Activated naive CD8-positive, alpha-beta T cell (primary cell): Measurements from ENCODE around the gene CCDC116.
A peak's percentile ranks its signal among the peaks of the same experiment; 100 is the strongest.
"Not testable (repeated sequence)": the region's sequence is repeated elsewhere in the genome, so short reads cannot be mapped to it uniquely, and the experiment has no call there.

Experiments
- H3K27ac Mint-ChIP-seq: one replicate; pipeline ENCODE4 v1.8.0; 2021; ENCODE audit warnings: mixed read lengths
- H3K27me3 Mint-ChIP-seq: one replicate; pipeline ENCODE4 v1.8.0; 2021; ENCODE audit warnings: mixed read lengths
- H3K36me3 Mint-ChIP-seq: one replicate; pipeline ENCODE4 v1.8.0; 2021; ENCODE audit warnings: mixed read lengths
- H3K4me1 Mint-ChIP-seq: one replicate; pipeline ENCODE4 v1.8.0; 2021; ENCODE audit warnings: low read depth, mixed read lengths
- H3K4me3 Mint-ChIP-seq: one replicate; pipeline ENCODE4 v1.8.0; 2021; ENCODE audit warnings: mild to moderate bottlenecking, mixed read lengths
- H3K9me3 Mint-ChIP-seq: one replicate; pipeline ENCODE4 v1.8.0; 2021; ENCODE audit warnings: low read depth, mixed read lengths

The CCDC116 gene

DNA sequence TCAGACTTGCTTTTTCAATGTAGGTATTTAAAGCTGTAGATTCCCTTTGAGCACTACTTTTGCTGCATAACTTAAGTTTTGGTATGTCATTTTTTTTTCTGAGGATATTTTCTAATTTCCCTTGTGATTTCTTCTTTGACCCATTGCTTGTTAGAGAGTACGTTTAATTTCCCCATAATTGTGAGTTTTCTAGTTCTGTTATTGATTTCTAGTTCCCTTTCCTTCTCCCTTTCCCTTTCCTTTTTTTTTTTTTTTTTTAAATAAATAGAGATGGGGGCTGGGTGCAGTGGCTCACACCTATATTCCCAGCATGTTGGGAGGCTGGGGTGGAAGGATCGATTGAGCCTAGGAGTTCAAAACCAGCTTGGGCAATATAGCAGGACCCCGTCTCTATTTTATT is 34.3 kb upstream of the CCDC116 start:
- peaks cover 48% of the 10 kb centered on the region for H3K4me1 Mint-ChIP-seq
- H3K4me3 Mint-ChIP-seq = no peak overlapping the region
- H3K36me3 Mint-ChIP-seq = peaks cover 18% of the 10 kb centered on the region
- H3K27ac Mint-ChIP-seq = no peak overlapping the region
- H3K9me3 Mint-ChIP-seq = no peaks in the 10 kb centered on the region
- no peaks in the 10 kb centered on the region for H3K27me3 Mint-ChIP-seq

- H3K36me3 Mint-ChIP-seq = peaks cover 10% of the 10 kb centered on the region
- H3K4me1 Mint-ChIP-seq = peaks cover 40% of the 10 kb centered on the region
- peak overlapping the region; percentile 46 for H3K27ac Mint-ChIP-seq
- no peaks in the 10 kb centered on the region for H3K9me3 Mint-ChIP-seq
- H3K27me3 Mint-ChIP-seq = no peaks in the 10 kb centered on the region
- no peak overlapping the region for H3K4me3 Mint-ChIP-seq
Measured at GRCh38 chr22:21599053-21599893, 33.3 kb upstream of the CCDC116 start.

DNA sequence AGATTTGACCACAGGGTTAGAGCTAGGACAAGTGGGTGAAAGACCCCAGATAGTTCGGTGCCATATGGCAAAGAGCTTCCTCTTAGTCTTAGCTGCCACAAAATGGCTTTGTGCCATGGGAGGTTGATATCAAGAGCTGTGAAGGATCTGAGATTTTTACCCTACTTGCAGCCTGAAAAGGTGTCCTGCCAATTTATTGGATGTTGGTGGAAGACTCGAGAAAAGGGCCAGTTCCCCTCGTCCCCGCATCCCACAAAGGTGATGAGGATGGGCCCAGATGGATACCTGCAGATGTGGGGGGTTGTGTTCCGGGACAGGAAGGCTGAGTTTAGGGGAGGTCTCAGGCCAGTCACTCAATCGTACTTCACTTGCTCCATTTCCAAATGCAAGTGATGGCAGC is 30.0 kb upstream of the CCDC116 start:
- no peak overlapping the region for H3K27ac Mint-ChIP-seq

DNA sequence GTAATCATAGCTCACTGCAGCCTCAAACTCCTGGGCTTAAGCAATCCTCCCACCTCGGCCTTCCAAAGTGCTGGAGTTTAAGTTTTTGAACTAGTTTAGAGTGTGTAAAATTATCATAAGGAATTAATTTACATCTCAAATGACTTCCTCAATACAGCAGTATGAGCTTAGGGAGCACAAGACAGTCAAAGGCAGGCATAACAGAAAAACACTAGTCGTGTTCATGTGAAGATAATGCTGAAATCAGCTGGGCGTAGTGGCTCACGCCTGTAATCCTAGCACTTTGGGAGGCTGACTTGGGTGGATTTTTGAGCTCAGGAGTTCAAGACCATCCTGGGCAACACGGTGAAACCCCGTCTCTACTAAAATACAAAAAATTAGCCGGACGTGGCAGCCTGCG is 28.6 kb upstream of the CCDC116 start:
- no peaks in the 10 kb centered on the region for H3K9me3 Mint-ChIP-seq
- H3K4me1 Mint-ChIP-seq = peaks cover 31% of the 10 kb centered on the region
- H3K36me3 Mint-ChIP-seq = no peaks in the 10 kb centered on the region
- no peak overlapping the region for H3K27ac Mint-ChIP-seq
- no peak overlapping the region for H3K4me3 Mint-ChIP-seq
- H3K27me3 Mint-ChIP-seq = no peaks in the 10 kb centered on the region

More for the DNA sequence above, 30.0 kb upstream of the CCDC116 start:
- Mint-ChIP-seq H3K36me3 (no peaks in the 10 kb centered on the region), H3K4me1 (peaks cover 35% of the 10 kb centered on the region), H3K27me3 (no peaks in the 10 kb centered on the region), H3K4me3 (no peak overlapping the region), H3K9me3 (no peaks in the 10 kb centered on the region)

GRCh38 chr22:21605887-21606564 is 26.5 kb upstream of the CCDC116 start:
- peaks cover 25% of the 10 kb centered on the region for H3K4me1 Mint-ChIP-seq
- no peaks in the 10 kb centered on the region for H3K9me3 Mint-ChIP-seq
- no peaks in the 10 kb centered on the region for H3K36me3 Mint-ChIP-seq
- H3K27me3 Mint-ChIP-seq = no peaks in the 10 kb centered on the region
- no peak overlapping the region for H3K4me3 Mint-ChIP-seq
- H3K27ac Mint-ChIP-seq = peak overlapping the region; percentile 46

DNA sequence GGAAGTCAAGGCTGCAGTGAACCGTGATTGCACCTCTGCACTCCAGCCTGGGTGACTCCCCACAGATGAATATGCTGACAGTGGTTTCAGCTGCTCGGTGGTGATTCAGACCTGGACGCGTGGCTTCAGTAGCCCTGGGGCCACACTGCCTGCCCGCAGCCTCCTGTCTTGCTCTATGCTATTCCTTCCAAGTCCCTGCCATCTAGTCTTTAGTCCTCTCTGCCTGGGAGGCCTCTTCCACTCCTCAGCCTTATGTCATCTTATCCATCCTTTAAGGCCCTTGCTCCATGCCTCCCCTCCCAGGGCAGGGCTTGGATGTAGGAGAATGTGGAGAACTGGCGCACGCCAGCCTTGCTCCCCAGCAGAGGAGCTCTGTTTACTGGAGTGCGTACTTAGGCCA is 25.8 kb upstream of the CCDC116 start:
- H3K27me3 Mint-ChIP-seq = no peaks in the 10 kb centered on the region
- no peak overlapping the region for H3K4me3 Mint-ChIP-seq
- H3K9me3 Mint-ChIP-seq = no peaks in the 10 kb centered on the region
- H3K4me1 Mint-ChIP-seq = peaks cover 25% of the 10 kb centered on the region
- H3K27ac Mint-ChIP-seq = no peak overlapping the region
- no peaks in the 10 kb centered on the region for H3K36me3 Mint-ChIP-seq

GRCh38 chr22:21609556-21610157 is 22.9 kb upstream of the CCDC116 start:
- not testable (repeated sequence) for H3K9me3 Mint-ChIP-seq, H3K27ac Mint-ChIP-seq, H3K4me3 Mint-ChIP-seq, H3K36me3 Mint-ChIP-seq, H3K27me3 Mint-ChIP-seq
- H3K4me1 Mint-ChIP-seq = peaks cover 22% of the 10 kb centered on the region

DNA sequence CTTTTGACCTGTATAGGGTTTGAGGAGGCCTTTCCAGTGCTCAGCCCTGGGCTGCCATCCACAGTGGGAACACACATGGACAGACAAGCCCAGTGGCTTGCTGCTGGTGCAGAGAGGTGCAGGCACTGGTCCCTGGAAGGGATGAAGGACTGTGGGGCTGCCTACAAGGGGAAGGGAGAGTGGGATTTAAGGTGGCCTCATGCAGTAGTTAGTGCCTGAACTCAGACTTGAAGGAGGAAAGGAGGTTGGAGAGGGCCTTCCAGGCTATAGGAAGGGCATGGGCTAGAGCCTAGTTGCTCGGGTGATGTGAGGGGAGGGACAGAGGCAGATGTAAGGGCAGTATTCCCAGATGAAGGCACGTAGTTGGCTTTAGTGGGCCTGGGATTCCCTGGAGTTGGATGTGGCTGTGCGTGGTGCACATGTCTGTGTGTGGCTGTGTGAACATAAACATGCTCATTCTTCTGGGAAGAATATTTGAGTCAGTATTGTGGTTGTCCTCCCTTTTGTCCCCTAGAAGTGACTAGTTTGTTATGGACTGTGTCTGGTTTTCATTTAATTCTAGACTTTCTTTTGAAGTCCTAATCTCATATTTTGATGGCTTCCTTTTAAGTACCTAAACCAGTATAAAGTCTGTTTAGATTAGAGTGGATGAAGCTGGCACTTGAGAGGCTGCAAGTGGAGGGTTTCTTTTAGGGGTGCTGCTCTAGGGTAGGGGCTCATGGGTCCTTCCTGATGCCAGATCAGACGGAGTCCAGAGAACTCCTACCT is 21.2 kb upstream of the CCDC116 start:
- peaks cover 21% of the 10 kb centered on the region for H3K4me1 Mint-ChIP-seq

DNA sequence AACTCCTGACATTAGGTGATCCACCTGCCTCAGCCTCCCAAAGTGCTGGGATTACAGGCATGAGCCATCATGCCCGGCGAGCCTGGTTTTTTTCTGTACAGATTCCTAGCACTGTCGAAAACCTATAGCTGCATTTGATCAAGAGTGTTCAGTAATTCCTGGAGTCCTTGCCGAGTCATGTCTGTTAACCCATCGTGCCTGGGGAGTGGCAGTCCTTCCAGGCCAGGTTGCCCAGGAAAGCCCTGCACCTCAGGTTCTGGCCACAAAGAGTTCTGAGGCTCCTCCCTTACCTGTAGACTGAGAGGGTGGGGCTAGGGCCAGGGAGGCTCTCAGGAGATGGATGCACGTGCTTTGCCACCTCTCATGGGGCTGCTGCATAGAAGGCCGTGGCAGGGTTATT is 19.7 kb upstream of the CCDC116 start:
- H3K27ac Mint-ChIP-seq = no peak overlapping the region
- no peaks in the 10 kb centered on the region for H3K9me3 Mint-ChIP-seq
- peaks cover 18% of the 10 kb centered on the region for H3K4me1 Mint-ChIP-seq
- H3K4me3 Mint-ChIP-seq = no peak overlapping the region
- H3K36me3 Mint-ChIP-seq = peaks cover 4% of the 10 kb centered on the region
- H3K27me3 Mint-ChIP-seq = no peaks in the 10 kb centered on the region

More for the DNA sequence above, 21.2 kb upstream of the CCDC116 start:
- H3K27me3 Mint-ChIP-seq = no peaks in the 10 kb centered on the region
- H3K36me3 Mint-ChIP-seq = peaks cover 4% of the 10 kb centered on the region
- H3K27ac Mint-ChIP-seq = peak overlapping the region; percentile 77
- H3K9me3 Mint-ChIP-seq = no peaks in the 10 kb centered on the region
- no peak overlapping the region for H3K4me3 Mint-ChIP-seq

- peak overlapping the region; percentile 92 for H3K27ac Mint-ChIP-seq
- H3K4me1 Mint-ChIP-seq = peaks cover 18% of the 10 kb centered on the region
- no peak overlapping the region for H3K4me3 Mint-ChIP-seq
- peaks cover 4% of the 10 kb centered on the region for H3K36me3 Mint-ChIP-seq
- H3K9me3 Mint-ChIP-seq = no peaks in the 10 kb centered on the region
- no peaks in the 10 kb centered on the region for H3K27me3 Mint-ChIP-seq
Measured at GRCh38 chr22:21613553-21614233, 18.9 kb upstream of the CCDC116 start.

GRCh38 chr22:21615731-21616130 is 16.8 kb upstream of the CCDC116 start:
- Mint-ChIP-seq H3K36me3 (peaks cover 4% of the 10 kb centered on the region), H3K27me3 (no peaks in the 10 kb centered on the region), H3K9me3 (no peaks in the 10 kb centered on the region), H3K27ac (peak overlapping the region; percentile 68), H3K4me1 (peaks cover 17% of the 10 kb centered on the region), H3K4me3 (no peak overlapping the region)

- H3K9me3 Mint-ChIP-seq, H3K36me3 Mint-ChIP-seq, H3K27me3 Mint-ChIP-seq, H3K4me3 Mint-ChIP-seq: not testable (repeated sequence)
- Mint-ChIP-seq H3K27ac (peak overlapping the region; percentile 58), H3K4me1 (peaks cover 19% of the 10 kb centered on the region)
Measured at GRCh38 chr22:21617337-21617736, 15.2 kb upstream of the CCDC116 start.

- peaks cover 1% of the 10 kb centered on the region for H3K36me3 Mint-ChIP-seq
- no peaks in the 10 kb centered on the region for H3K27me3 Mint-ChIP-seq
- H3K9me3 Mint-ChIP-seq = no peaks in the 10 kb centered on the region
- no peak overlapping the region for H3K4me3 Mint-ChIP-seq
- no peak overlapping the region for H3K27ac Mint-ChIP-seq
- H3K4me1 Mint-ChIP-seq = peaks cover 17% of the 10 kb centered on the region
Measured at GRCh38 chr22:21621025-21621424, 11.5 kb upstream of the CCDC116 start.
